H1 (cell line): ENCODE data around the gene TGFB2. TPM values are rescaled to one million over a fixed set of nuclear protein-coding genes. Genes with fewer than 3 reads are reported as not detected.
A peak's percentile ranks its signal among the peaks of the same experiment; 100 is the strongest.

Experiments used
- CTCF ChIA-PET: fragments of 300-600 bp; sonication (Branson Sonifier 250); formaldehyde crosslinking; loops from one replicate; lab custom pipeline; 2021; ENCODE audit not compliant: partially characterized antibody; lab: Charles Lee
- POLR2A ChIA-PET: fragments of 300-600 bp; sonication (Branson Sonifier 250); formaldehyde crosslinking; loops from one replicate; lab custom pipeline; 2021; ENCODE audit warnings: inconsistent platforms; ENCODE audit not compliant: partially characterized antibody; lab: Charles Lee
- DNase-seq, 2 experiments: peaks; one replicate each; pipeline versions ENCODE4 v3.0.0 to v3.0.0-alpha.2; 2010 to 2022; ENCODE audit warnings: low spot score in 2 of 2, low read depth in 1 of 2, mixed read lengths in 1 of 2
- FAIRE-seq: peaks from 2 replicates; lab custom pipeline; 2011; peaks lifted over from hg19 to GRCh38; lab: Jason Lieb, UNC
- H2AFZ ChIP-seq: 2 replicates; pipeline ENCODE4 v1.8.1; 2012; ENCODE audit warnings: low read length, inconsistent platforms
- H2AK5ac ChIP-seq: 2 replicates; pipeline ENCODE4 v1.6.1; 2013; ENCODE audit warnings: low read depth, low read length
- H2BK120ac ChIP-seq: replicated peaks from 2 replicates; pipeline ENCODE3; 2013; ENCODE audit warnings: low read depth, low read length, inconsistent platforms
- H2BK12ac ChIP-seq: 2 replicates; pipeline ENCODE4 v1.6.1; 2013; ENCODE audit warnings: low read depth, low read length
- H2BK15ac ChIP-seq: 2 replicates; pipeline ENCODE4 v1.6.1; 2013; ENCODE audit warnings: low read length
- H2BK20ac ChIP-seq: 2 replicates; pipeline ENCODE4 v1.6.1; 2013; ENCODE audit warnings: low read length
- H2BK5ac ChIP-seq: 2 replicates; pipeline ENCODE4 v1.6.1; 2013; ENCODE audit warnings: low read depth, low read length
- H3K14ac ChIP-seq: 2 replicates; pipeline ENCODE4 v1.6.1; 2013; ENCODE audit warnings: inconsistent platforms; ENCODE audit not compliant: insufficient read length
- H3K18ac ChIP-seq: 2 replicates; pipeline ENCODE4 v1.6.1; 2013; ENCODE audit warnings: low read length; ENCODE audit errors: extremely low read depth
- H3K23ac ChIP-seq: 2 replicates; pipeline ENCODE4 v1.6.1; 2013; ENCODE audit warnings: inconsistent platforms; ENCODE audit not compliant: insufficient read length
- H3K23me2 ChIP-seq: 2 replicates; pipeline ENCODE4 v1.6.1; 2013; ENCODE audit warnings: low read depth, low read length
- H3K27ac ChIP-seq: 2 replicates; pipeline ENCODE4 v1.6.1; 2011; ENCODE audit warnings: low read depth, low read length, inconsistent platforms
- H3K27me3 ChIP-seq, 4 experiments: replicated peaks in 1 of 4; 1 replicate in 1 of 4; 2 replicates in 3 of 4; pipeline versions ENCODE4 v1.6.1 to v1.8.1; 2011 to 2013; ENCODE audit warnings: low read length in 3 of 4, mild to moderate bottlenecking in 3 of 4, inconsistent platforms in 2 of 4, mixed read lengths in 2 of 4, moderate library complexity in 1 of 4; ENCODE audit not compliant: control insufficient read depth in 3 of 4, insufficient read depth in 3 of 4; ENCODE audit errors: extremely low read depth in 1 of 4
- H3K36me3 ChIP-seq, 4 experiments: 2 replicates each; pipeline versions ENCODE4 v1.6.1 to v1.8.1; 2011 to 2013; ENCODE audit warnings: mild to moderate bottlenecking in 4 of 4, low read length in 3 of 4, moderate library complexity in 2 of 4, control low read depth in 1 of 4, inconsistent platforms in 1 of 4; ENCODE audit not compliant: insufficient read depth in 4 of 4, control insufficient read depth in 2 of 4
- H3K4ac ChIP-seq: replicated peaks from 2 replicates; pipeline ENCODE3; 2013; ENCODE audit warnings: low read length, low read depth, mixed read lengths, inconsistent platforms; ENCODE audit not compliant: insufficient read length
- H3K4me1 ChIP-seq, 4 experiments: replicated peaks in 1 of 4; 1 replicate in 1 of 4; 2 replicates in 3 of 4; pipeline versions ENCODE4 v1.6.1 to v1.8.1; 2011 to 2013; ENCODE audit warnings: low read length in 3 of 4, inconsistent platforms in 2 of 4, mixed read lengths in 1 of 4; ENCODE audit not compliant: insufficient read depth in 4 of 4, control insufficient read depth in 3 of 4
- H3K4me2 ChIP-seq, 2 experiments: 2 replicates each; pipeline versions ENCODE4 v1.6.1 to v1.8.1; 2011 to 2013; ENCODE audit warnings: low read depth in 2 of 2, low read length in 2 of 2, control low read depth in 1 of 2, inconsistent platforms in 1 of 2, mild to moderate bottlenecking in 1 of 2; ENCODE audit not compliant: insufficient read depth in 1 of 2
- H3K4me3 ChIP-seq, 4 experiments: fragments of 200-600, 300-600 bp in 1 of 4; sonication (generic), shearing (Covaris generic), sonication (Bioruptor Twin) in 1 of 4; 2 replicates each; pipeline versions ENCODE4 v1.5.1 to v1.8.1; 2011 to 2016; ENCODE audit warnings: low read length in 4 of 4, low read depth in 3 of 4, control low read depth in 2 of 4, inconsistent platforms in 2 of 4, mild to moderate bottlenecking in 2 of 4, mixed read lengths in 1 of 4, moderate library complexity in 1 of 4; ENCODE audit not compliant: insufficient read depth in 2 of 4; ENCODE audit errors: extremely low read depth in 1 of 4
- H3K56ac ChIP-seq: replicated peaks from 2 replicates; pipeline ENCODE3; 2013; ENCODE audit warnings: low read depth, mild to moderate bottlenecking, mixed read lengths, low read length, inconsistent platforms; ENCODE audit not compliant: insufficient read length
- H3K79me1 ChIP-seq: 2 replicates; pipeline ENCODE4 v1.6.1; 2013; ENCODE audit warnings: low read depth, low read length, control low read depth
- H3K79me2 ChIP-seq, 2 experiments: 2 replicates each; pipeline versions ENCODE4 v1.6.1 to v1.8.1; 2012 to 2013; ENCODE audit warnings: low read length in 2 of 2, mild to moderate bottlenecking in 2 of 2, inconsistent platforms in 1 of 2; ENCODE audit not compliant: insufficient read depth in 2 of 2, control insufficient read depth in 1 of 2
- H3K9ac ChIP-seq, 4 experiments: replicated peaks in 1 of 4; 1 replicate in 1 of 4; 2 replicates in 3 of 4; pipeline versions ENCODE4 v1.6.1 to v1.8.1; 2011 to 2013; ENCODE audit warnings: low read depth in 3 of 4, low read length in 3 of 4, control low read depth in 2 of 4, mild to moderate bottlenecking in 2 of 4, moderate library complexity in 2 of 4, inconsistent platforms in 1 of 4; ENCODE audit errors: extremely low read depth in 1 of 4
- H3K9me3 ChIP-seq, 2 experiments: 2 replicates each; pipeline versions ENCODE4 v1.6.1 to v1.8.1; 2012 to 2013; ENCODE audit warnings: mild to moderate bottlenecking in 2 of 2, moderate library complexity in 2 of 2, control low read depth in 1 of 2, inconsistent platforms in 1 of 2, low read depth in 1 of 2, low read length in 1 of 2, mixed read lengths in 1 of 2; ENCODE audit not compliant: insufficient read depth in 2 of 2
- H4K20me1 ChIP-seq, 2 experiments: replicated peaks in 1 of 2; 2 replicates each; pipeline versions ENCODE3 to v1.8.1; 2011 to 2013; ENCODE audit warnings: inconsistent platforms in 2 of 2, low read length in 2 of 2, mild to moderate bottlenecking in 1 of 2; ENCODE audit not compliant: insufficient read depth in 2 of 2, control insufficient read depth in 1 of 2
- H4K5ac ChIP-seq: 2 replicates; pipeline ENCODE4 v1.6.1; 2013; ENCODE audit warnings: low read length, low read depth, mixed read lengths, inconsistent platforms; ENCODE audit not compliant: insufficient read length
- H4K8ac ChIP-seq: 2 replicates; pipeline ENCODE4 v1.8.0; 2013; ENCODE audit warnings: mild to moderate bottlenecking, moderate library complexity, low read length, inconsistent platforms; ENCODE audit not compliant: insufficient read depth; ENCODE audit errors: extremely low read depth
- H4K91ac ChIP-seq: replicated peaks from 2 replicates; pipeline ENCODE3; 2013; ENCODE audit warnings: low read length, mixed read lengths, inconsistent platforms; ENCODE audit not compliant: insufficient read length
- CTBP2 ChIP-seq: IDR thresholded peaks from 2 replicates; pipeline ENCODE4 v1.7.0; 2011; ENCODE audit warnings: borderline replicate concordance, mild to moderate bottlenecking, moderate library complexity, mixed read lengths, low read length; ENCODE audit not compliant: insufficient read depth, insufficient read length
- EGR1 ChIP-seq: IDR thresholded peaks from 2 replicates; pipeline ENCODE4 v1.6.1; 2011; ENCODE audit warnings: low read depth, low read length, borderline replicate concordance
- EP300 ChIP-seq, 2 experiments: IDR thresholded peaks; 1 replicate in 1 of 2; 2 replicates in 1 of 2; pipeline ENCODE4 v1.6.1; 2011 to 2012; ENCODE audit warnings: low read depth in 2 of 2, low read length in 2 of 2, mild to moderate bottlenecking in 2 of 2, borderline replicate concordance in 1 of 2, inconsistent platforms in 1 of 2, moderate library complexity in 1 of 2
- FOSL1 ChIP-seq: IDR thresholded peaks from 2 replicates; pipeline ENCODE4 v1.6.1; 2011; ENCODE audit warnings: mild to moderate bottlenecking, low read depth, low read length, moderate library complexity; ENCODE audit not compliant: insufficient read depth
- JUND ChIP-seq: IDR thresholded peaks from 2 replicates; pipeline ENCODE4 v1.6.1; 2011; ENCODE audit warnings: mild to moderate bottlenecking, improper control_type of control experiment, low read length
- POLR2AphosphoS5 ChIP-seq: IDR thresholded peaks from 2 replicates; pipeline ENCODE4 v1.6.1; 2011; ENCODE audit warnings: low read depth, low read length
- SIRT6 ChIP-seq: IDR thresholded peaks from one replicate; pipeline ENCODE4 v1.7.1; 2012; ENCODE audit warnings: low read length, inconsistent platforms
- SP1 ChIP-seq: IDR thresholded peaks from 2 replicates; pipeline ENCODE4 v1.6.1; 2011; ENCODE audit warnings: low read depth, low read length
- TCF12 ChIP-seq: IDR thresholded peaks from 2 replicates; pipeline ENCODE4 v1.6.1; 2011; ENCODE audit warnings: low read depth, mild to moderate bottlenecking, low read length
- ZNF274 ChIP-seq: IDR thresholded peaks from 2 replicates; pipeline ENCODE4 v1.7.0; 2012; ENCODE audit warnings: low read length, borderline replicate concordance; ENCODE audit errors: extremely low read depth
- WGBS, 2 experiments: shearing (Covaris generic) in 1 of 2; methylation state at CpG; one replicate each; pipeline versions ENCODE4 v1.1.6 to v1.1.7; 2013 to 2015; ENCODE audit warnings: low lambda C conversion rate in 2 of 2, mixed read lengths in 2 of 2, inconsistent platforms in 1 of 2, low coverage in 1 of 2, missing lambda C conversion rate in 1 of 2; ENCODE audit not compliant: insufficient replicate concordance in 2 of 2, insufficient coverage in 1 of 2, insufficient read length in 1 of 2; ENCODE audit errors: extremely low coverage in 1 of 2, missing lambda C conversion rate in 1 of 2; 5-methylcytosine and 5-hydroxymethylcytosine counted together
- polyA plus RNA-seq, 7 experiments: library from polyadenylated mRNA; depleted of rRNA in 3 of 7; stranded (reverse) in 5 of 7; unstranded in 2 of 7; fragments of >200 nt in 5 of 7; fragments of 200-250 nt in 2 of 7; gene quantifications; 1 replicate in 5 of 7; 2 replicates in 1 of 7; 4 replicates in 1 of 7; pipeline versions ENCODE4 v1.2.1 to v1.2.3, GENCODE V29; 2011 to 2013; ENCODE audit warnings: missing spikeins in 2 of 7, mixed read lengths in 2 of 7
- total RNA-seq: library from RNA; stranded (reverse); fragmentation: NEBNext Ultra II Directional; extraction: Animal tissue kit (Norgen Biotek cat#: 25700); gene quantifications from 2 replicates; pipeline ENCODE4 v1.2.1, GENCODE V29; 2021

TGFB2 gene
- total and polyA plus RNA-seq, 2 of the 8 experiments (the other 6 are each of a cell fraction or from before 2014, with no cell fraction given), result 0.26 to 0.84 TPM

DNA sequence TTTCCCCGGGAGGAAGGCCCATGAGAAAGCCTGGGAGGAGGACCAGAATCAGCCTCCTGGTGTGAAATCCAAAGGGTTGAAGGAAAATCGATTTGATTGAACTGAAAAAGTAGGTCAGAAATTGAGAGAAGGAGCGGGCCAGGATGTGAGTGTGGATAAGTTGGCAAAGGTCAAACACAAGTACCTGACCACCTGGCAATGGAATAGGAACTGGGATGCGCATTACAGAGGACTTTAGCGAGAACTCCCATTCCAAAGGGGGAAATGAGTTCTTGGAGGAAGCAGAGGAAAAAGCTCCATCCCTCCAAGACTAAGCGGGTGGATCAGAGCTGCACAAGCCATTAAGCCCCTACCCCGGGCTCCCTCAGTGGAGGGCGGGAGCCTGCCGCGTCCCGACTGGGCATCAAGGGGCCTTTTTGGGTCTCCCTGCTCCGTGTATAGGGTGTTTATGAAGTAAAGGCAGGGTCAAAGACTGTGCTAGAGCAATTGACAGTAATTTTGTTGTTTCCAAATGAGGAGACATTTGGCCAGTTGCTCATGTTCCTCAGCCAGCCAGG is 56.4 kb downstream of the TGFB2 start:
- no peak overlapping the region for H3K27ac ChIP-seq
- no peak overlapping the region; the same call in 1 of the 2 replicates for H3K18ac ChIP-seq

More for the DNA sequence above, 56.4 kb downstream of the TGFB2 start:
- no peaks in the 10 kb centered on the region for H3K79me1 ChIP-seq
- 0 out of 2 replicates have a peak overlapping the region, but pooled peaks have one; percentile 32 for H2BK20ac ChIP-seq
- no peaks in the 10 kb centered on the region for H4K20me1 ChIP-seq
- H2BK15ac ChIP-seq, result no peak overlapping the region
- H3K4ac ChIP-seq, result no peak overlapping the region
- no peak overlapping the region for H3K4me2 ChIP-seq
- H2BK12ac ChIP-seq, result 0 out of 2 replicates have a peak overlapping the region, but pooled peaks have one; percentile 50
- H2BK120ac ChIP-seq, result no peak overlapping the region
- ChIA-PET CTCF (interaction anchor here (1.7 kb wide), 1 partner anchor 57 kb away, joined by 3 read pairs; the partner anchor contains the start of gene TGFB2), POLR2A (no interaction called here)
- no peak overlapping the region for H3K14ac ChIP-seq
- H3K79me2 ChIP-seq, result no peaks in the 10 kb centered on the region
- no peak overlapping the region for H2BK5ac ChIP-seq
- H4K91ac ChIP-seq, result no peak overlapping the region
- TF ChIP-seq FOSL1, result no peak
- no peak for TF ChIP-seq ZNF274
- TF ChIP-seq CTBP2, result no peak
- TF ChIP-seq POLR2AphosphoS5, result no peak
- TF ChIP-seq JUND, result no peak
- no peak for TF ChIP-seq EP300 (IDR thresholded peaks at IDR 0.05; ENCODE audit: borderline replicate concordance in 1 of 2, low read depth in 2 of 2, low read length in 2 of 2)
- no peak for TF ChIP-seq SP1
- TF ChIP-seq EGR1, result no peak
- no peak for TF ChIP-seq TCF12
- TF ChIP-seq SIRT6, result no peak
- no peak overlapping the region for H2AK5ac ChIP-seq
- H2AFZ ChIP-seq, result no peak overlapping the region
- H3K23me2 ChIP-seq, result no peaks in the 10 kb centered on the region
- 90% methylated on average over 11 of the region's 12 CpGs; no CpG with 5 or more reads in 1 of the 2 experiments for WGBS, 2 experiments
- H3K4me1 ChIP-seq, result peaks cover 0 to 8% (median 0%) of the 10 kb centered on the region in 4 experiments; a peak in 1 of 7 replicates
- no peak overlapping the region for H4K8ac ChIP-seq
- no peak overlapping the region for H3K4me3 ChIP-seq
- no peak overlapping the region for H4K5ac ChIP-seq
- DNase-seq (no peak), FAIRE-seq (no peak)
- H3K9me3 ChIP-seq, result no peaks in the 10 kb centered on the region
- no peaks in the 10 kb centered on the region for H3K27me3 ChIP-seq
- no peak overlapping the region for H3K9ac ChIP-seq
- H3K23ac ChIP-seq, result no peak overlapping the region
- no peak overlapping the region for H3K56ac ChIP-seq
- H3K36me3 ChIP-seq, result no peaks in the 10 kb centered on the region
